Cardiac fibroblast (primary cell): ENCODE data around the gene CDK5RAP3.
A peak's percentile ranks its signal among the peaks of the same experiment; 100 is the strongest.
"Not testable (repeated sequence)": the region's sequence is repeated elsewhere in the genome, so short reads cannot be mapped to it uniquely, and the experiment has no call there.

Experiments
- DNase-seq, 2 donors: peaks; one replicate each; pipeline versions ENCODE4 v3.0.0 to v3.0.0-alpha.2; 2010; ENCODE audit warnings: low read depth in 2 of 2
- H3K4me3 ChIP-seq, 2 donors: replicated peaks in 1 of 2; 1 replicate in 1 of 2; 2 replicates in 1 of 2; pipeline ENCODE4 v1.5.1; 2011; ENCODE audit warnings: low read depth in 2 of 2, low read length in 2 of 2, mild to moderate bottlenecking in 2 of 2, moderate library complexity in 1 of 2
- CTCF ChIP-seq: IDR thresholded peaks from one replicate; pipeline ENCODE4 v1.5.1; 2011; ENCODE audit warnings: low read depth, mild to moderate bottlenecking, low read length, inconsistent platforms

Gene CDK5RAP3

DNA sequence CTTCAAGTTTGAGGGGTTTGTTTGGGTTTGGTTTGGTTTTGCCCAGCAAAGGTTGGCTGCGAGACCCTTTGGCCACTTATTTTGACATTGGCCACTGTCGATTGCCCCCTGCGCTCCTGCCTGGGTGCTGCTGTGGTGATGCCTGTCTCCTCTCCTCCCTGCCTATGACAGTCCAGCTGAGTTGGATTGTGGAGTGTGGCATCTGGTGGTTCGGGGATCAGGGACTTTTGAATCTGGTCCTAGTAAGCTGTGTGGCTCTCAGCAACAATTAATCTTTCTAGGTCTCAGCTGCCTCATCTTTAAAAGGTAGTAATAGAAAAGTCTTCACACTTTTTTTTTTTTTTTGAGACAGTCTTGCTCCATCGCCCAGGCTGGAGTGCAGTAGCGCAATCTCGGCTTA, 27.1 kb downstream of the CDK5RAP3 start:
- no peak for DNase-seq
- TF ChIP-seq CTCF: no peak
- no peak overlapping the region for H3K4me3 ChIP-seq

- H3K4me3 ChIP-seq: no peak overlapping the region
- peak in 1 of 2 donors; percentile 53 for DNase-seq
- no peak for TF ChIP-seq CTCF
Observed at GRCh38 chr17:47999582-47999981, 28.7 kb downstream of the CDK5RAP3 start.

GRCh38 chr17:48001197-48001596, 30.3 kb downstream of the CDK5RAP3 start:
- no peak overlapping the region for H3K4me3 ChIP-seq
- TF ChIP-seq CTCF: no peak
- peak in 1 of 2 donors; percentile 51 for DNase-seq

GRCh38 chr17:48001657-48002056, 30.7 kb downstream of the CDK5RAP3 start:
- H3K4me3 ChIP-seq, DNase-seq: not testable (repeated sequence)

DNA sequence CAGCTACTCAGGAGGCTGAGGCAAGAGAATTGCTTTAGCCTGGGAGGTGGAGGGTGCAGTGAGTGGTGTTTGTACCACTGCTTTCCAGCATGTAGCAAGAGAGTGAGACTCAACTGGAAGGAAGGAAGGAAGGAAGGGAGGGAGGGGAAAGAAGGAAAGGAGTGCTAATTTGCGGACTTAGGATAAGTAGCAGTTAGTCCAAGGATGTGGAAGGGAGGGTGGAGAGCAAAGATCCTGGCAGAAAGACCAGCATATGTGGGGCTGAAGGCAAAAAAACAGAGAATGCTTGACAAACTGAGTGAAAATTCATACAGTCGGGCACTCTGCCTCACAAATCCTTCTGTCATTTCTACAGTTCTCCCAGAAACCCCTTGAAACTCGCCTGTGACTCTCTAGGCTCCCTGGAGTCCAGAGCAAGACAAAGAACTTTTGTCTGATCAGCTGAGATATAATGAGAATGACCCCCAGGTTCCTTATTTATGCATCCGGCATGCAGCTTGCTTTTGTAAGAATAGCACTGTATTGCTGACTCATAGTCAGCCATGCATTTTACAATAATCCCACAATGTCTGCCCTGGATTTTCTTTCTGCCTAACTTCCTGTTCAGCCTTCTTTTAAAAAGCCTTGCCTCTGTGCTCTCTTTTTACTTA, 31.5 kb downstream of the CDK5RAP3 start:
- TF ChIP-seq CTCF: no peak
- DNase-seq: peak; percentile 78 to 83
- no peak overlapping the region for H3K4me3 ChIP-seq

DNA sequence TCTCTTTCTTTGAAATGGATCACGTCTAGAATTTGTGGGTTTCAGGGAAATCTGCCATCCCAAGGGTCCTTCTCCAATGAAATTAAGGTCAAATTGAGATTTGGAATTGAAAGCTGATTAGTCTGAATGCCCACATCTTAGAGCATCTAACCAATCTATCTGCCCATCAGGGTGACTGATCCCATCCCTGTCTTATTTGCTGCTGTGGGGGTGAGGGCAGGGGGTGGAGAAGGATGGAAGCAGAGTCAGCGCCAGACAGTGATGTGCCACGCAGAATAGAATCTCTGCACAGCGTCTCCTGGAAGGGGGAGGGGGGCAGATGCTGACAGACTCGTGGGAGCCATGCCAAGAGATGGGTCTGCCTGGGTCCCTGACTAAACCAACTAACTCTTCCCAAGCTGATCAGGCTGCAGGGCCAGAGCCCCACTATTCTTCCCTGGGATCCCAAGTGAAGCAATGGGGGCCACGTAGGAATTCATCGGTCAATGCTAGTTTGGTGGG, 32.1 kb downstream of the CDK5RAP3 start:
- no peak overlapping the region for H3K4me3 ChIP-seq
- no peak for TF ChIP-seq CTCF
- DNase-seq: no peak

DNA sequence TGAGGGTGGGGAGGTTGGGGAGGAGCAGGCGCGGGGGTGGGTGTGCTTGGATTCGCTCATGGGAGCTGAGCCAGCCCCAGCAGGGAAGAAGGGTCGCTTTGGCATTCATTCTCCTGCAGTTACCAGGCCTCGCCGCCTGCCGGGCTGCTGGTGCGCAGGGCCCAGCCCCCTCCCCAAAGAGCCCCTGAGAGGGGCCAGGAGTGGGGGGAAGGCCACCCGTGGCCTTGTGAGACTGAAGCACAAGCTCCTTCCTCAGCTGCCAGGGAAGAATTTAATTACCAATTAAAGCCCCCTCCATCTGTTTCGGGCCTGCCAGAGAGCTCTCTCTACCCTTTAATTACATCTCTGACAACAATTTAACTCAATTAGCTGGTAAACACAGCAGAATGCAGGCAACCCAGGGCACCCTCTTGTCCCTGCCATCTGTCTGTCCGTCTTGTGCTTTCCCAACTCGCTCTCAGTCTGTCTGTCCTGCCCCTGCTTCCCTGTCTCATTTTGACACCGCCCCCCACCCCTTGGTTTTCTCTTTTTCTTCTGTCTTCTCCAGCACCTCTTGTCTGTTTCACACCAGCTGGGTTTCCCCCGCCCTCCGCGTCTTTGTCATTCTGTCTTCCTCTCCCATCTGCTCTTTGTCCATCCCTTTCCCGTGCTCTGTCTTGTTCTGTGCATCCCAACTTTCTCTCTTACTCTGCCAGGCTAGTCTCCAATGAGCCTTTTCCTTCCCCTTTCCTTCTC, 32.7 kb downstream of the CDK5RAP3 start:
- DNase-seq: no peak
- TF ChIP-seq CTCF: no peak
- H3K4me3 ChIP-seq: no peak overlapping the region
